SK-N-SH treated with all-trans-retinoic acid at 6 μM for 48 hours (cell line): ENCODE results near the gene ZBTB26.

Experiments
- ATAC-seq: fragments of 200-7000 bp; cut with Tn5 transposase; 3 replicates; pipeline ENCODE4 v1.9.1; 2020; ENCODE audit warnings: mild to moderate bottlenecking, moderate library complexity
- ARNTL ChIP-seq: fragments of 450-650 bp; formaldehyde crosslinking; IDR thresholded peaks from 2 replicates; pipeline ENCODE4 v1.5.0; 2020; ENCODE audit warnings: low read depth, mild to moderate bottlenecking, moderate library complexity, borderline replicate concordance
- BACH2 ChIP-seq: fragments of 250-450 bp; sonication (Bioruptor Pico); IDR thresholded peaks from 2 replicates; pipeline ENCODE4 v1.9.0; 2021; ENCODE audit warnings: mild to moderate bottlenecking, borderline replicate concordance
- CREB5 ChIP-seq: fragments of 250-450 bp; sonication (Bioruptor Pico); IDR thresholded peaks from 2 replicates; pipeline ENCODE4 v1.5.1; 2020; ENCODE audit warnings: low read depth, mild to moderate bottlenecking, moderate library complexity
- CSDC2 ChIP-seq: fragments of 250-450 bp; sonication (Bioruptor Pico); IDR thresholded peaks from 2 replicates; pipeline ENCODE4 v1.5.0; 2020; ENCODE audit warnings: mild to moderate bottlenecking, moderate library complexity
- CSRNP3 ChIP-seq: fragments of 250-450 bp; sonication (Bioruptor Pico); IDR thresholded peaks from 2 replicates; pipeline ENCODE4 v1.5.1; 2021; ENCODE audit warnings: mild to moderate bottlenecking, moderate library complexity
- ESRRG ChIP-seq: fragments of 250-450 bp; sonication (Bioruptor Pico); IDR thresholded peaks from 2 replicates; pipeline ENCODE4 v1.6.1; 2021; ENCODE audit warnings: mild to moderate bottlenecking
- GLIS3 ChIP-seq: fragments of 250-450 bp; sonication (Bioruptor Pico); IDR thresholded peaks from 2 replicates; pipeline ENCODE4 v1.5.0; 2020; ENCODE audit warnings: mild to moderate bottlenecking, moderate library complexity
- ISL1 ChIP-seq: fragments of 250-450 bp; sonication (Bioruptor Pico); IDR thresholded peaks from 2 replicates; pipeline ENCODE4 v2.1.2; 2022; ENCODE audit warnings: mild to moderate bottlenecking, moderate library complexity
- PATZ1 ChIP-seq: fragments of 250-450 bp; sonication (Bioruptor Pico); IDR thresholded peaks from 2 replicates; pipeline ENCODE4 v1.8.0; 2020; ENCODE audit warnings: mild to moderate bottlenecking, moderate library complexity, borderline replicate concordance
- POU6F1 ChIP-seq: fragments of 250-450 bp; sonication (Bioruptor Pico); IDR thresholded peaks from 2 replicates; pipeline ENCODE4 v1.8.0; 2021; ENCODE audit warnings: low read depth, mild to moderate bottlenecking, moderate library complexity, borderline replicate concordance
- PPARA ChIP-seq: fragments of 250-450 bp; sonication (Bioruptor Pico); IDR thresholded peaks from 2 replicates; pipeline ENCODE4 v1.5.0; 2020; ENCODE audit warnings: mild to moderate bottlenecking, borderline replicate concordance
- RARB ChIP-seq: fragments of 250-450 bp; sonication (Bioruptor Pico); IDR thresholded peaks from 2 replicates; pipeline ENCODE4 v1.8.0; 2021; ENCODE audit warnings: mild to moderate bottlenecking, moderate library complexity
- SNAI2 ChIP-seq: fragments of 250-450 bp; sonication (Bioruptor Pico); IDR thresholded peaks from 2 replicates; pipeline ENCODE4 v1.5.0; 2020; ENCODE audit warnings: mild to moderate bottlenecking, moderate library complexity
- TCF4 ChIP-seq: fragments of 250-450 bp; sonication (Bioruptor Pico); IDR thresholded peaks from 2 replicates; pipeline ENCODE4 v1.8.0; 2021; ENCODE audit warnings: mild to moderate bottlenecking, moderate library complexity, borderline replicate concordance
- TOX ChIP-seq: fragments of 250-450 bp; sonication (Bioruptor Pico); IDR thresholded peaks from 2 replicates; pipeline ENCODE4 v1.8.0; 2021; ENCODE audit warnings: mild to moderate bottlenecking, moderate library complexity, borderline replicate concordance
- ZC3H10 ChIP-seq: fragments of 250-450 bp; sonication (Bioruptor Pico); IDR thresholded peaks from 2 replicates; pipeline ENCODE4 v1.5.1; 2021; ENCODE audit warnings: mild to moderate bottlenecking, moderate library complexity
- ZFP3 ChIP-seq: fragments of 250-450 bp; sonication (Bioruptor Pico); IDR thresholded peaks from 2 replicates; pipeline ENCODE4 v1.5.0; 2020; ENCODE audit warnings: mild to moderate bottlenecking, moderate library complexity
- ZFP30 ChIP-seq: fragments of 450-650 bp; formaldehyde crosslinking; IDR thresholded peaks from 2 replicates; pipeline ENCODE4 v1.5.0; 2022; ENCODE audit warnings: mild to moderate bottlenecking, moderate library complexity
- ZNF565 ChIP-seq: fragments of 450-650 bp; formaldehyde crosslinking; conservative IDR thresholded peaks from 2 replicates; pipeline ENCODE4 v1.5.0; 2020; ENCODE audit warnings: low read depth, mild to moderate bottlenecking, moderate library complexity
- ZNF70 ChIP-seq: fragments of 450-650 bp; formaldehyde crosslinking; IDR thresholded peaks from 2 replicates; pipeline ENCODE4 v1.5.0; 2020; ENCODE audit warnings: mild to moderate bottlenecking, moderate library complexity
- ZNF8 ChIP-seq: fragments of 450-650 bp; formaldehyde crosslinking; IDR thresholded peaks from 2 replicates; pipeline ENCODE4 v1.5.0; 2020; ENCODE audit warnings: mild to moderate bottlenecking, moderate library complexity

Gene ZBTB26

GRCh38 chr9:122936883-122937282, 5.6 kb upstream of the ZBTB26 start:
- TF ChIP-seq BACH2 (CRISPR knock-in tag): no peak
- TF ChIP-seq PPARA: no peak
- TF ChIP-seq GLIS3 (CRISPR knock-in tag): no peak
- no peak for TF ChIP-seq CREB5 (CRISPR knock-in tag)
- TF ChIP-seq CSDC2 (CRISPR knock-in tag): no peak
- no peak for TF ChIP-seq TOX (CRISPR knock-in tag)
- TF ChIP-seq ZFP3 (CRISPR knock-in tag): no peak
- no peak for TF ChIP-seq POU6F1 (CRISPR knock-in tag)
- TF ChIP-seq CSRNP3 (CRISPR knock-in tag): no peak
- TF ChIP-seq TCF4 (CRISPR knock-in tag): no peak
- no peak for TF ChIP-seq PATZ1 (CRISPR knock-in tag)
- TF ChIP-seq ZNF565: no peak
- no peak for TF ChIP-seq ZNF70 (CRISPR knock-in tag)
- no peak for TF ChIP-seq ESRRG (CRISPR knock-in tag)
- TF ChIP-seq ZFP30 (CRISPR knock-in tag): no peak
- no peak for TF ChIP-seq ZNF8
- TF ChIP-seq ZC3H10 (CRISPR knock-in tag): no peak
- no peak for TF ChIP-seq RARB (CRISPR knock-in tag)
- no peak for ATAC-seq

- TF ChIP-seq RARB (CRISPR knock-in tag): no peak
- TF ChIP-seq ZNF70 (CRISPR knock-in tag): no peak
- TF ChIP-seq SNAI2 (CRISPR knock-in tag): no peak
- TF ChIP-seq ZNF565: no peak
- no peak for TF ChIP-seq ESRRG (CRISPR knock-in tag)
- no peak for TF ChIP-seq ISL1 (CRISPR knock-in tag)
- TF ChIP-seq TCF4 (CRISPR knock-in tag): no peak
- TF ChIP-seq PPARA: no peak
- no peak for TF ChIP-seq PATZ1 (CRISPR knock-in tag)
- no peak for TF ChIP-seq ZC3H10 (CRISPR knock-in tag)
- TF ChIP-seq TOX (CRISPR knock-in tag): no peak
- no peak for TF ChIP-seq ZFP3 (CRISPR knock-in tag)
- TF ChIP-seq BACH2 (CRISPR knock-in tag): no peak
- no peak for TF ChIP-seq POU6F1 (CRISPR knock-in tag)
- no peak for TF ChIP-seq ZFP30 (CRISPR knock-in tag)
- no peak for TF ChIP-seq GLIS3 (CRISPR knock-in tag)
- TF ChIP-seq ARNTL (CRISPR knock-in tag): no peak
- TF ChIP-seq CSRNP3 (CRISPR knock-in tag): no peak
- TF ChIP-seq CREB5 (CRISPR knock-in tag): no peak
- ATAC-seq: no peak
Measured at GRCh38 chr9:122936464-122936863, 5.2 kb upstream of the ZBTB26 start.
